Neuronal stem cell (in vitro differentiated cells): Measurements from ENCODE around the gene CRIP3.
A peak's percentile ranks its signal among the peaks of the same experiment; 100 is the strongest.

ENCODE experiments used
- DNase-seq: peaks from one replicate; pipeline ENCODE4 v3.0.0-alpha.2; 2013; ENCODE audit warnings: low spot score
- H2AFZ ChIP-seq: one replicate; pipeline ENCODE4 v1.6.1; 2013; ENCODE audit warnings: mild to moderate bottlenecking, low read length, inconsistent platforms
- H2AK5ac ChIP-seq: 2 replicates; pipeline ENCODE4 v1.6.1; 2013; ENCODE audit warnings: low read depth, mild to moderate bottlenecking, inconsistent platforms, low read length, moderate library complexity, mixed read lengths
- H2BK120ac ChIP-seq: 2 replicates; pipeline ENCODE4 v1.6.1; 2013; ENCODE audit warnings: low read depth, mild to moderate bottlenecking, inconsistent platforms, low read length, moderate library complexity, mixed read lengths
- H2BK12ac ChIP-seq: one replicate; pipeline ENCODE4 v1.6.1; 2013; ENCODE audit warnings: low read length, inconsistent platforms
- H2BK15ac ChIP-seq: 2 replicates; pipeline ENCODE4 v1.6.1; 2013; ENCODE audit warnings: mild to moderate bottlenecking, low read length, inconsistent platforms, mixed read lengths
- H2BK5ac ChIP-seq: one replicate; pipeline ENCODE4 v1.6.1; 2013; ENCODE audit warnings: inconsistent platforms, mild to moderate bottlenecking, low read length, moderate library complexity
- H3K14ac ChIP-seq: one replicate; pipeline ENCODE4 v1.6.1; 2013; ENCODE audit warnings: low read length, inconsistent platforms
- H3K18ac ChIP-seq: 2 replicates; pipeline ENCODE4 v1.6.1; 2013; ENCODE audit warnings: low read length, inconsistent platforms
- H3K23ac ChIP-seq: 2 replicates; pipeline ENCODE4 v1.6.1; 2013; ENCODE audit warnings: low read depth, mild to moderate bottlenecking, mixed read lengths, low read length, inconsistent platforms; ENCODE audit not compliant: poor library complexity
- H3K27ac ChIP-seq: replicated peaks from 3 replicates; pipeline ENCODE4 v1.5.1; 2013; ENCODE audit warnings: low read length, inconsistent platforms
- H3K27me3 ChIP-seq, 3 experiments: 2 replicates each; pipeline ENCODE4 v1.6.1; 2013; ENCODE audit warnings: low read length in 3 of 3, mild to moderate bottlenecking in 2 of 3, inconsistent platforms in 1 of 3, low read depth in 1 of 3, mixed read lengths in 1 of 3, moderate library complexity in 1 of 3; ENCODE audit not compliant: control insufficient read depth in 3 of 3, insufficient read depth in 3 of 3
- H3K36me3 ChIP-seq, 2 donors: replicated peaks in 1 of 2; 2 replicates each; pipeline ENCODE4 v1.6.1; 2013; ENCODE audit warnings: low read length in 2 of 2; ENCODE audit not compliant: control insufficient read depth in 2 of 2, insufficient read depth in 2 of 2
- H3K4ac ChIP-seq: 2 replicates; pipeline ENCODE4 v1.6.1; 2013; ENCODE audit warnings: inconsistent platforms, mild to moderate bottlenecking, low read length, moderate library complexity
- H3K4me1 ChIP-seq, 2 donors: 1 replicate in 1 of 2; 2 replicates in 1 of 2; pipeline ENCODE4 v1.6.1; 2013; ENCODE audit warnings: low read length in 2 of 2, low read depth in 1 of 2; ENCODE audit not compliant: control insufficient read depth in 2 of 2, insufficient read depth in 1 of 2
- H3K4me2 ChIP-seq: one replicate; pipeline ENCODE4 v1.6.1; 2013; ENCODE audit warnings: mild to moderate bottlenecking, low read length, inconsistent platforms; ENCODE audit not compliant: insufficient read depth, poor library complexity, severe bottlenecking
- H3K4me3 ChIP-seq, 2 donors: 2 replicates each; pipeline ENCODE4 v1.5.1; 2013; ENCODE audit warnings: low read length in 2 of 2, mild to moderate bottlenecking in 2 of 2, inconsistent platforms in 1 of 2, moderate library complexity in 1 of 2
- H3K79me1 ChIP-seq: one replicate; pipeline ENCODE4 v1.6.1; 2013; ENCODE audit warnings: low read depth, mild to moderate bottlenecking, inconsistent platforms, low read length, moderate library complexity
- H3K9ac ChIP-seq: one replicate; pipeline ENCODE4 v1.6.1; 2013; ENCODE audit warnings: mild to moderate bottlenecking, low read depth, low read length, inconsistent platforms; ENCODE audit not compliant: poor library complexity
- H3K9me3 ChIP-seq, 2 donors: replicated peaks in 1 of 2; 2 replicates each; pipeline versions ENCODE3 to v1.6.1; 2013; ENCODE audit warnings: low read length in 2 of 2, mild to moderate bottlenecking in 2 of 2, inconsistent platforms in 1 of 2, low read depth in 1 of 2, mixed read lengths in 1 of 2, moderate library complexity in 1 of 2; ENCODE audit not compliant: control insufficient read depth in 2 of 2, insufficient read depth in 1 of 2
- H4K8ac ChIP-seq: one replicate; pipeline ENCODE4 v1.6.1; 2013; ENCODE audit warnings: low read depth, mild to moderate bottlenecking, inconsistent platforms, low read length, moderate library complexity
- H4K91ac ChIP-seq: one replicate; pipeline ENCODE4 v1.6.1; 2013; ENCODE audit warnings: low read length, low read depth, mild to moderate bottlenecking, inconsistent platforms; ENCODE audit not compliant: poor library complexity
- WGBS, 2 donors: extraction: QIAGEN DNeasy Blood & Tissue Kit; methylation state at CpG; one replicate each; pipeline ENCODE4 v1.1.7; 2013; ENCODE audit warnings: missing lambda C conversion rate in 2 of 2, mixed read lengths in 1 of 2; ENCODE audit not compliant: insufficient read length in 2 of 2, insufficient replicate concordance in 1 of 2; ENCODE audit errors: extremely low coverage in 2 of 2; 5-methylcytosine and 5-hydroxymethylcytosine counted together

The CRIP3 gene

GRCh38 chr6:43285832-43286231 lies 22.8 kb downstream of the CRIP3 start:
- DNase-seq: no peak
- Histone ChIP-seq H2BK15ac (peak overlapping the region; percentile 11), H3K9me3 (no peaks in the 10 kb centered on the region), H3K4me1 (peaks cover 0 to 5% of the 10 kb centered on the region in 2 donors), H3K36me3 (no peaks in the 10 kb centered on the region), H3K4me3 (no peak overlapping the region), H2AK5ac (peak overlapping the region; percentile 23), H3K14ac (no peak overlapping the region), H3K27ac (no peak overlapping the region), H3K27me3 (peaks cover 0 to 9% (median 0%) of the 10 kb centered on the region in 3 experiments), H4K91ac (no peak overlapping the region), H2BK120ac (no peak overlapping the region), H4K8ac (no peak overlapping the region), H3K79me1 (no peaks in the 10 kb centered on the region), H3K4ac (no peak overlapping the region), H2BK5ac (no peak overlapping the region), H3K23ac (no peak overlapping the region), H3K18ac (peak overlapping the region; percentile 23), H2BK12ac (no peak overlapping the region), H2AFZ (no peak overlapping the region), H3K9ac (no peak overlapping the region), H3K4me2 (no peak overlapping the region)
- no CpG with 5 or more reads among the region's 5 CpGs for WGBS, 2 donors

GRCh38 chr6:43284991-43285781 lies 23.4 kb downstream of the CRIP3 start:
- no peak overlapping the region for H3K4me3 ChIP-seq
- H3K18ac ChIP-seq: peak overlapping the region; percentile 85
- peaks cover 0 to 4% (median 0%) of the 10 kb centered on the region in 3 experiments for H3K27me3 ChIP-seq
- DNase-seq: no peak
- peaks cover 0 to 5% of the 10 kb centered on the region in 2 donors for H3K4me1 ChIP-seq
- no peak overlapping the region for H3K9ac ChIP-seq
- peak overlapping the region; percentile 52 for H3K23ac ChIP-seq
- H2BK120ac ChIP-seq: peak overlapping the region; percentile 35
- H2AK5ac ChIP-seq: peak overlapping the region; percentile 10
- H2AFZ ChIP-seq: no peak overlapping the region
- peak overlapping the region; percentile 97 for H4K8ac ChIP-seq
- no peaks in the 10 kb centered on the region for H3K79me1 ChIP-seq
- no peaks in the 10 kb centered on the region for H3K9me3 ChIP-seq
- no peak overlapping the region for H2BK12ac ChIP-seq
- no peak overlapping the region for H3K27ac ChIP-seq
- peak overlapping the region; percentile 56 for H3K4me2 ChIP-seq
- peak overlapping the region; percentile 11 for H2BK15ac ChIP-seq
- no CpG with 5 or more reads among the region's 83 CpGs for WGBS, 2 donors
- no peak overlapping the region for H3K14ac ChIP-seq
- H4K91ac ChIP-seq: peak overlapping the region; percentile 94
- H3K4ac ChIP-seq: peak overlapping the region; percentile 18
- H3K36me3 ChIP-seq: no peaks in the 10 kb centered on the region
- no peak overlapping the region for H2BK5ac ChIP-seq

GRCh38 chr6:43283905-43284304 lies 24.7 kb downstream of the CRIP3 start:
- Histone ChIP-seq H2AFZ (no peak overlapping the region), H2AK5ac (peak overlapping the region; percentile 2), H3K18ac (peak overlapping the region; percentile 0), H2BK5ac (no peak overlapping the region), H3K4ac (no peak overlapping the region), H3K9me3 (no peaks in the 10 kb centered on the region), H4K8ac (no peak overlapping the region), H2BK12ac (no peak overlapping the region), H3K36me3 (no peaks in the 10 kb centered on the region), H3K4me3 (no peak overlapping the region), H4K91ac (no peak overlapping the region), H3K4me2 (no peak overlapping the region), H3K27ac (no peak overlapping the region), H3K79me1 (no peaks in the 10 kb centered on the region), H3K27me3 (peaks cover 0 to 4% (median 0%) of the 10 kb centered on the region in 3 experiments), H3K14ac (peak overlapping the region; percentile 33), H2BK120ac (no peak overlapping the region), H3K4me1 (peaks cover under 1 to 6% of the 10 kb centered on the region in 2 donors), H2BK15ac (no peak overlapping the region), H3K23ac (peak overlapping the region; percentile 32), H3K9ac (no peak overlapping the region)
- DNase-seq: no peak
- WGBS, 2 donors: no CpG with 5 or more reads among the region's 27 CpGs

- Histone ChIP-seq H3K14ac (no peak overlapping the region), H3K79me1 (no peaks in the 10 kb centered on the region), H3K23ac (peak overlapping the region; percentile 32), H2BK12ac (no peak overlapping the region), H2BK15ac (no peak overlapping the region), H2AFZ (no peak overlapping the region), H2BK120ac (peak overlapping the region; percentile 14), H3K4ac (no peak overlapping the region), H4K91ac (no peak overlapping the region), H3K4me1 (peaks cover 4 to 10% of the 10 kb centered on the region in 2 donors), H3K4me2 (no peak overlapping the region), H2AK5ac (peak overlapping the region; percentile 2), H3K9me3 (no peaks in the 10 kb centered on the region), H3K27ac (no peak overlapping the region), H4K8ac (no peak overlapping the region), H3K9ac (no peak overlapping the region), H3K4me3 (no peak overlapping the region), H3K18ac (no peak overlapping the region), H3K36me3 (no peaks in the 10 kb centered on the region), H2BK5ac (no peak overlapping the region), H3K27me3 (peaks cover 0 to 3% (median 0%) of the 10 kb centered on the region in 3 experiments)
- no peak for DNase-seq
- no CpG with 5 or more reads among the region's 18 CpGs for whole genome bisulfite sequencing, 2 donors
Observed at GRCh38 chr6:43283514-43283901, 25.1 kb downstream of the CRIP3 start.
